Liver (tissue), 3 donors: Measurements from ENCODE around the gene MAP2K3.
"Not testable (repeated sequence)": the region's sequence is repeated elsewhere in the genome, so short reads cannot be mapped to it uniquely, and the experiment has no call there.

ENCODE experiments used
- ATF3 ChIP-seq: IDR thresholded peaks from 2 replicates; pipeline ENCODE4 v1.6.1; 2016; ENCODE audit warnings: antibody characterized with exemption
- CTCF ChIP-seq: fragments of 150-350 bp; IDR thresholded peaks from 2 replicates; pipeline ENCODE4 v1.5.1; 2017; ENCODE audit warnings: improper control_type of control experiment, low read depth, low read length; ENCODE audit not compliant: missing input control
- EGR1 ChIP-seq, 2 donors: IDR thresholded peaks; 2 replicates each; pipeline ENCODE4 v1.6.1; 2016 to 2018; ENCODE audit warnings: antibody characterized with exemption in 2 of 2, low read depth in 2 of 2
- GABPA ChIP-seq, 2 donors: IDR thresholded peaks in 1 of 2; conservative IDR thresholded peaks in 1 of 2; 2 replicates each; pipeline ENCODE4 v1.6.1; 2016; ENCODE audit warnings: antibody characterized with exemption in 2 of 2, mild to moderate bottlenecking in 1 of 2, moderate library complexity in 1 of 2
- MAX ChIP-seq: IDR thresholded peaks from 2 replicates; pipeline ENCODE4 v1.6.1; 2016; ENCODE audit warnings: antibody characterized with exemption
- RAD21 ChIP-seq, 2 donors: IDR thresholded peaks; 2 replicates each; pipeline ENCODE4 v1.6.1; 2016; ENCODE audit warnings: antibody characterized with exemption in 2 of 2, mild to moderate bottlenecking in 2 of 2
- REST ChIP-seq: IDR thresholded peaks from 2 replicates; pipeline ENCODE4 v1.6.1; 2016; ENCODE audit warnings: antibody characterized with exemption, mild to moderate bottlenecking
- TAF1 ChIP-seq: conservative IDR thresholded peaks from 2 replicates; pipeline ENCODE4 v1.6.1; 2016; ENCODE audit warnings: antibody characterized with exemption, mild to moderate bottlenecking
- YY1 ChIP-seq: IDR thresholded peaks from 2 replicates; pipeline ENCODE4 v1.6.1; 2016; ENCODE audit warnings: antibody characterized with exemption, mild to moderate bottlenecking
- ZBTB33 ChIP-seq: IDR thresholded peaks from 2 replicates; pipeline ENCODE4 v1.6.1; 2016; ENCODE audit warnings: antibody characterized with exemption
- donor health status: healthy.
- donor health status: healthy.

- not testable (repeated sequence) for TF ChIP-seq CTCF; GABPA (IDR thresholded peaks at IDR 0.05 in 1 of 2, conservative IDR thresholded peaks at IDR 0.05 in 1 of 2); ZBTB33; MAX; REST; RAD21 (IDR thresholded peaks at IDR 0.05); EGR1 (IDR thresholded peaks at IDR 0.05; ENCODE audit: low read depth in 2 of 2); TAF1; YY1; ATF3
Observed at GRCh38 chr17:21318856-21319255, 34.3 kb downstream of the MAP2K3 start.
